ENCODE results near the gene RREB1.

RREB1 gene

DNA sequence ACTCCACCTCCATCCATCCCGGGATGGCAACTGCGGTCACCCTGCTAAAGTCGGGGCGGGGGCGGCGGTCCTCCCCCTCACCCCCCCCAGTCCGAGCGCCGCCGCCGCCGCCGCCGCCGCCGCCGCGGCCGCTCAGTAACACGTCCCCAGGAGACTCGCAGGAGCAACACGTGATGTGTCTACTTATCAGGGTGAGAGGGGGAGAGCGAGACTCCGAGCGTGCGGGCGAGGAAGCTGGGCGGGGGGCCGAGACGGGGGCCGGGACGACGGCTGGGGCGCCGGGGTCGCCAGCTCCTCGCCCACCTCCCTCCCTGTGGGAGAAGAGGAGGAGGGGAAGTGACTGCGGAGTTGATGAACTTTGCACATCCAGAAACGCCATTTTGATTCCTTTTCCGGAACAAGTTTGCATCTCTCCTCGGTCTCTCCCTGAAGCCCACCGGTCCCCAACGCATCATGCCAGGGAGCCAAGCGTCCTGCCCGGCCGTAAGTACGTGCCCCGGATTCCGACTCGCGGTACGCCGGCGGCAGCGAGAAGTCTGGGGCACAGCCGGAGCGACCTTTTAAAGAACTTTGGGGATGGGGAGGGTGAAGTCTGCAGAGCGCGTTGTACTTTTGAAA, at the start of gene RREB1 (continued):
- TF ChIP-seq ZNF777 (tag by site-specific recombination; IDR thresholded peaks at IDR 0.05; ENCODE audit: borderline replicate concordance) (no peak), ZFP3 (tag by site-specific recombination; IDR thresholded peaks at IDR 0.05; ENCODE audit: low read depth) (no peak), ZFHX2 (tag by site-specific recombination; conservative IDR thresholded peaks at IDR 0.05) (peak; percentile 50), ZBTB48 (tag by site-specific recombination; IDR thresholded peaks at IDR 0.05) (peak; percentile 57), MEIS1 (CRISPR knock-in tag; IDR thresholded peaks at IDR 0.05; ENCODE audit: borderline replicate concordance) (no peak), RBAK (tag by site-specific recombination; IDR thresholded peaks at IDR 0.05) (no peak), GLIS1 (tag by site-specific recombination; IDR thresholded peaks at IDR 0.05) (peak; percentile 24; the same call in 1 of the 2 replicates), ZSCAN30 (tag by site-specific recombination; IDR thresholded peaks at IDR 0.05) (0 out of 2 replicates have a peak, but pooled peaks have one; percentile 16), TCF7L2 (IDR thresholded peaks at IDR 0.05; ENCODE audit: borderline replicate concordance, low read depth, low read length) (no peak), ZNF175 (tag by site-specific recombination; IDR thresholded peaks at IDR 0.05) (no peak), ZFP37 (tag by site-specific recombination; IDR thresholded peaks at IDR 0.05) (0 out of 2 replicates have a peak, but pooled peaks have one; percentile 38), PBX3 (CRISPR knock-in tag; IDR thresholded peaks at IDR 0.05) (0 out of 2 replicates have a peak, but pooled peaks have one; percentile 35)
- TF ChIP-seq, protein P1, sequence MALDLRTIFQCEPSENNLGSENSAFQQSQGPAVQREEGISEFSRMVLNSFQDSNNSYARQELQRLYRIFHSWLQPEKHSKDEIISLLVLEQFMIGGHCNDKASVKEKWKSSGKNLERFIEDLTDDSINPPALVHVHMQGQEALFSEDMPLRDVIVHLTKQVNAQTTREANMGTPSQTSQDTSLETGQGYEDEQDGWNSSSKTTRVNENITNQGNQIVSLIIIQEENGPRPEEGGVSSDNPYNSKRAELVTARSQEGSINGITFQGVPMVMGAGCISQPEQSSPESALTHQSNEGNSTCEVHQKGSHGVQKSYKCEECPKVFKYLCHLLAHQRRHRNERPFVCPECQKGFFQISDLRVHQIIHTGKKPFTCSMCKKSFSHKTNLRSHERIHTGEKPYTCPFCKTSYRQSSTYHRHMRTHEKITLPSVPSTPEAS (tag by site-specific recombination; IDR thresholded peaks at IDR 0.05): no peak

- H3K9me3 ChIP-seq (ENCODE audit: control insufficient read depth, insufficient read depth, low read depth, low read length): no peaks in the 10 kb centered on the region
- no peak overlapping the region for H3K27ac ChIP-seq (ENCODE audit: extremely low read depth, low read depth, low read length)
- no peak overlapping the region for H3K4me3 ChIP-seq (ENCODE audit: low read depth, low read length)
- no peaks in the 10 kb centered on the region for H3K4me1 ChIP-seq (ENCODE audit: control insufficient read depth, insufficient read depth, low read length)
- ChIA-PET CTCF (interaction anchor here (0.7 to 1.1 kb wide), 2 partner anchors 10 to 15 kb away, joined by 4 to 5 read pairs; no protein-coding TSS in a partner anchor), POLR2A (interaction anchor here (0.6 to 1.8 kb wide), 5 partner anchors 11 to 49 kb away, joined by 3 to 6 read pairs (median 4); partner anchors contain the start of gene RREB1)
- H3K36me3 ChIP-seq (ENCODE audit: control insufficient read depth in 2 of 2, insufficient read depth in 1 of 2, low read length in 2 of 2): no peaks in the 10 kb centered on the region
- TF ChIP-seq, protein P2, sequence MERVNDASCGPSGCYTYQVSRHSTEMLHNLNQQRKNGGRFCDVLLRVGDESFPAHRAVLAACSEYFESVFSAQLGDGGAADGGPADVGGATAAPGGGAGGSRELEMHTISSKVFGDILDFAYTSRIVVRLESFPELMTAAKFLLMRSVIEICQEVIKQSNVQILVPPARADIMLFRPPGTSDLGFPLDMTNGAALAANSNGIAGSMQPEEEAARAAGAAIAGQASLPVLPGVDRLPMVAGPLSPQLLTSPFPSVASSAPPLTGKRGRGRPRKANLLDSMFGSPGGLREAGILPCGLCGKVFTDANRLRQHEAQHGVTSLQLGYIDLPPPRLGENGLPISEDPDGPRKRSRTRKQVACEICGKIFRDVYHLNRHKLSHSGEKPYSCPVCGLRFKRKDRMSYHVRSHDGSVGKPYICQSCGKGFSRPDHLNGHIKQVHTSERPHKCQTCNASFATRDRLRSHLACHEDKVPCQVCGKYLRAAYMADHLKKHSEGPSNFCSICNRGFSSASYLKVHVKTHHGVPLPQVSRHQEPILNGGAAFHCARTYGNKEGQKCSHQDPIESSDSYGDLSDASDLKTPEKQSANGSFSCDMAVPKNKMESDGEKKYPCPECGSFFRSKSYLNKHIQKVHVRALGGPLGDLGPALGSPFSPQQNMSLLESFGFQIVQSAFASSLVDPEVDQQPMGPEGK (tag by site-specific recombination; IDR thresholded peaks at IDR 0.05): 0 out of 2 replicates have a peak, but pooled peaks have one; percentile 12
- TF ChIP-seq ZNF398 (tag by site-specific recombination; IDR thresholded peaks at IDR 0.05): peak; percentile 38; the same call in 1 of the 2 replicates
- no peak for TF ChIP-seq ZNF530 (tag by site-specific recombination; IDR thresholded peaks at IDR 0.05; ENCODE audit: low read depth)
- TF ChIP-seq PRDM10 (tag by site-specific recombination; IDR thresholded peaks at IDR 0.05): peak; percentile 45; the same call in 1 of the 2 replicates
- peak; percentile 50 for TF ChIP-seq ZNF366 (tag by site-specific recombination; conservative IDR thresholded peaks at IDR 0.05)
- 0 out of 2 replicates have a peak, but pooled peaks have one; percentile 38 for TF ChIP-seq ZBTB21 (tag by site-specific recombination; IDR thresholded peaks at IDR 0.05)
Measured at GRCh38 chr6:7058250-7058923, 49.4 kb upstream of the RREB1 start.
